ENCODE results near the gene HOMER3.
A peak's percentile ranks its signal among the peaks of the same experiment; 100 is the strongest.

HOMER3 gene

DNA sequence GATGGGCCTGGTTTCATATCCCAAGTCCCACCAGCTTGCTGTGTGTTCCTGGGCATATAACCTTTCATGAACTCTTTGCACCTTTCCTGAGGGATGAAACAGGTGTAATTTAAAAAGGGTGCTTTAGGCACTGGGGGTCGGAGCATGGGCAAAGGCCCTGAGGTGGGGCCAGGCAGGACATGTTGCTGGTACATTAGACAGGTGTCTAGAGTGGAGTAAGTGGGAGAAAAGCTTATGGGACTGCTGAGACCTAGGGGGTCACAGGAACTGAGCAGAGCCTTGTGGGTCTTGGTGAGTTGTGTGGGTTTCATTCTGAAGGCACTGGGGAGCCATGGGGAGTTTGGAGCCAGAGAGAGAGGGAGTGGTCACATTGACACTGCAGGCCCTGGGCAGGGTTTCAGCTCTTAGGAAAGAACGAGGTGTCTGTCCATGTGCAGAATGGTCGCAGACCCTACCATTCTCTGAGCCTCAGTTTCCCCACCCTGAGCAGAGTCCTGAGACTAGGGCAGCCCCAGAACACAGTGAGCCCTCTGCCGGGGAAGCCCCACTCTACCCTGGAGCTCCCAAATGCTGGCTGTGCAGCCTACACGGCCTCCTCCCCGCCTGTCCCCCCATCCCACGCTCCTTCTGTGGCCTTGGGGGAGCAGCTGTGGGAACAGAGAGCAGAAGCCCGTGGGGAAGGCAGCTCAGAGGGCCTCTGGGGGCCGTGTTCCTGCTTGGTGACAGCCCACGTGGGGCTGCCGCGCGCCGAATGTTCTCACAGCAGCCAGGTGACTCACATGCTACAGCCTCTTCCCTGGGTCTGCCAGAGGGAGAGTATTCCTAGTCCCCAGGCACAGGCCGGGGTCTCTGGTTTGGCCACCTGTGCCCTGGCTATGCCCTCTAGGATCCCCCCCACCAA lies 7.3 kb upstream of the HOMER3 start:
- CTCF ChIA-PET = interaction anchor here (0.5 to 1.4 kb wide), 3 partner anchors 7 to 51 kb away, joined by 3 to 6 read pairs (median 5); no protein-coding TSS in a partner anchor
- Histone ChIP-seq H3K36me3 (ENCODE audit: control insufficient read depth in 4 of 4, insufficient read depth in 4 of 4, low read length in 3 of 4) (no peaks in the 10 kb centered on the region), H3K27ac (ENCODE audit: insufficient read depth in 1 of 2, low read depth in 1 of 2, low read length in 2 of 2, poor library complexity in 1 of 2, severe bottlenecking in 2 of 2) (no peak overlapping the region), H3K27me3 (replicated peaks in 2 of 5; ENCODE audit: control insufficient read depth in 4 of 5, insufficient read depth in 5 of 5, low read length in 4 of 5) (no peaks in the 10 kb centered on the region), H3K4me3 (ENCODE audit: control insufficient read depth in 1 of 7, extremely low read depth in 1 of 7, insufficient read depth in 4 of 7, low read depth in 2 of 7, low read length in 6 of 7) (no peak overlapping the region), H3K4me1 (ENCODE audit: control extremely low read depth in 1 of 4, control insufficient read depth in 4 of 4, insufficient read depth in 4 of 4, low read length in 3 of 4) (no peaks in the 10 kb centered on the region), H3K9me3 (ENCODE audit: control extremely low read depth in 1 of 5, control insufficient read depth in 4 of 5, insufficient read depth in 2 of 5, low read depth in 1 of 5, low read length in 4 of 5) (no peaks in the 10 kb centered on the region)
- POLR2A ChIA-PET = interaction anchor here (0.6 kb wide), 1 partner anchor 101 kb away, joined by 3 read pairs; no protein-coding TSS in a partner anchor
- WGBS (ENCODE audit: insufficient coverage) = 90% methylated on average over 14 of the region's 15 CpGs
- no peak for DNase-seq

DNA sequence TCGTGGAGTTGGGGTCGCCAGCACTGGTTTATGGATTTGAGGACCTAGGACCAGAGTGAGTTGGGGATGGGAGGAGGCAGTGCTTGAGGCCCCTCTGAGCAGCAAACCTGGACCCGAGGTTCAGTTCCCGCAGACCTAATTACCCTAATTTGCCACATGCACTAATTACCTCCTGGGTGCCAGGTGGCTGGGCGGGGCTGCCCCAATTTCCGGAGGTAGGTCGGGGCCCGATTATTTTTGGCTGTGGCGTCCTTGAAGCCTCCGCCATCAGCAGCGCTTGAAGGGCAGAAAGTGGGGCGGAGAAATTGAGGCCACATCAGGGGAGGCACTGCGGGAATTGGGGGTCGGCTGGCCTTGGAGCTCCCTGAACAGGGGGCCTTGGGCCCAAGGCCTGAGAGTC lies 5.9 kb upstream of the HOMER3 start:
- Histone ChIP-seq H3K27ac (ENCODE audit: insufficient read depth in 1 of 2, low read depth in 1 of 2, low read length in 2 of 2, poor library complexity in 1 of 2, severe bottlenecking in 2 of 2) (no peak overlapping the region), H3K27me3 (replicated peaks in 2 of 5; ENCODE audit: control insufficient read depth in 4 of 5, insufficient read depth in 5 of 5, low read length in 4 of 5) (peaks cover 0 to 9% (median 0%) of the 10 kb centered on the region in 5 experiments), H3K36me3 (ENCODE audit: control insufficient read depth in 4 of 4, insufficient read depth in 4 of 4, low read length in 3 of 4) (no peaks in the 10 kb centered on the region), H3K4me1 (ENCODE audit: control extremely low read depth in 1 of 4, control insufficient read depth in 4 of 4, insufficient read depth in 4 of 4, low read length in 3 of 4) (no peaks in the 10 kb centered on the region), H3K9me3 (ENCODE audit: control extremely low read depth in 1 of 5, control insufficient read depth in 4 of 5, insufficient read depth in 2 of 5, low read depth in 1 of 5, low read length in 4 of 5) (no peaks in the 10 kb centered on the region), H3K4me3 (ENCODE audit: control insufficient read depth in 1 of 7, extremely low read depth in 1 of 7, insufficient read depth in 4 of 7, low read depth in 2 of 7, low read length in 6 of 7) (no peak overlapping the region)
- POLR2A ChIA-PET = interaction anchor here (0.7 kb wide), 2 partner anchors 10 to 113 kb away, joined by 3 to 6 read pairs; no protein-coding TSS in a partner anchor
- DNase-seq = no peak
- 86% methylated on average over 10 of the region's 14 CpGs for WGBS (ENCODE audit: insufficient coverage)
- CTCF ChIA-PET = interaction anchor here (1.4 kb wide), 1 partner anchor 9 kb away, joined by 6 read pairs; no protein-coding TSS in a partner anchor

DNA sequence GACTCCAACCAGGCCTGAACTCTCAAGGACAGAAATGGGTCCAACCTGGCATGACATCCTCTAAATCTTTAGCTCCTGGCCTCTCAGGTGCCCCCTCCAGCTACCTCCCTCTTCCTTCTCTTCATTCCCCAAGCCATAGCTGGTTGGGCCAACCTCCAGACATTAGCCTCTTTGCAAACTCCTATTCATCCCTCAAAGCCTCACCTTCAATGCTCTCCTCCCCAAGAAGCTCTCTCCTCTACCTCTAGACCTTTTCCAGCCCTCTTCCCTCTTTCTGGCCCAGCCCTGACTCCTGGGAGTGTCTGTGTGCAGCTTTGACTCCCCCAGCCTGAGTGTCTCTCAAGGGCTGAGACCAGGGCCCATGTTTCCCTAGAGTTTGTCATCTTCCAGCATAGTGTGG lies 5.3 kb upstream of the HOMER3 start:
- H3K4me3 ChIP-seq (ENCODE audit: control insufficient read depth in 1 of 7, extremely low read depth in 1 of 7, insufficient read depth in 4 of 7, low read depth in 2 of 7, low read length in 6 of 7) = no peak overlapping the region
- no peak for DNase-seq
- H3K27me3 ChIP-seq (replicated peaks in 2 of 5; ENCODE audit: control insufficient read depth in 4 of 5, insufficient read depth in 5 of 5, low read length in 4 of 5) = peaks cover 0 to 15% (median 4%) of the 10 kb centered on the region in 5 experiments
- no peaks in the 10 kb centered on the region for H3K36me3 ChIP-seq (ENCODE audit: control insufficient read depth in 4 of 4, insufficient read depth in 4 of 4, low read length in 3 of 4)
- H3K27ac ChIP-seq (ENCODE audit: insufficient read depth in 1 of 2, low read depth in 1 of 2, low read length in 2 of 2, poor library complexity in 1 of 2, severe bottlenecking in 2 of 2) = no peak overlapping the region
- peaks cover 0 to 5% (median 3%) of the 10 kb centered on the region in 4 experiments for H3K4me1 ChIP-seq (ENCODE audit: control extremely low read depth in 1 of 4, control insufficient read depth in 4 of 4, insufficient read depth in 4 of 4, low read length in 3 of 4)
- POLR2A ChIA-PET = no interaction called here
- H3K9me3 ChIP-seq (ENCODE audit: control extremely low read depth in 1 of 5, control insufficient read depth in 4 of 5, insufficient read depth in 2 of 5, low read depth in 1 of 5, low read length in 4 of 5) = no peaks in the 10 kb centered on the region
- CTCF ChIA-PET = no interaction called here

DNA sequence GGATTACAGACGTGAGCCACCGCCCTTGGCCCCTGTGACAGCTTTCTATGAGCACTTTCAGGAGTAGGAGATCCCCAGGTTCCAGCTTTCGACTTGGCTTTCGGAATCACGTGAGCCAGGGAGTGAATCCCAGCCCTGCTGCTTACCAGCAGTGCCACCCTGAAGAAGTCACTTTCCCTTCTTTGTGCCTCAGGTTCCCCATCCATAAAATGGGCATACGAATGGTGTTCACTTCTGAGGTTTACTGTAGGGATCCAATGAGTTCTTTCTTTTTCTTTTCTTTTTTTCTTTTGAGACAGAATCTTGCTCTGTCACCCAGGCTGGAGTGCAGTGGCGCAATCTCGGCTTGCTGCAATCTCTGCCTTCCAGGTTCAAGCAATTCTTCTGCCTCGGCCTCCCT lies 4.3 kb upstream of the HOMER3 start:
- ChIA-PET POLR2A (no interaction called here), CTCF (no interaction called here)
- Histone ChIP-seq H3K4me3 (ENCODE audit: control insufficient read depth in 1 of 7, extremely low read depth in 1 of 7, insufficient read depth in 4 of 7, low read depth in 2 of 7, low read length in 6 of 7) (no peak overlapping the region), H3K4me1 (ENCODE audit: control extremely low read depth in 1 of 4, control insufficient read depth in 4 of 4, insufficient read depth in 4 of 4, low read length in 3 of 4) (peaks cover 0 to 11% (median 10%) of the 10 kb centered on the region in 4 experiments), H3K9me3 (ENCODE audit: control extremely low read depth in 1 of 5, control insufficient read depth in 4 of 5, insufficient read depth in 2 of 5, low read depth in 1 of 5, low read length in 4 of 5) (no peaks in the 10 kb centered on the region), H3K36me3 (ENCODE audit: control insufficient read depth in 4 of 4, insufficient read depth in 4 of 4, low read length in 3 of 4) (no peaks in the 10 kb centered on the region), H3K27me3 (replicated peaks in 2 of 5; ENCODE audit: control insufficient read depth in 4 of 5, insufficient read depth in 5 of 5, low read length in 4 of 5) (peaks cover 0 to 21% (median 9%) of the 10 kb centered on the region in 5 experiments), H3K27ac (ENCODE audit: insufficient read depth in 1 of 2, low read depth in 1 of 2, low read length in 2 of 2, poor library complexity in 1 of 2, severe bottlenecking in 2 of 2) (no peak overlapping the region)
- DNase-seq = no peak
- 89% methylated on average over 9 of the region's 9 CpGs for WGBS (ENCODE audit: insufficient coverage)

DNA sequence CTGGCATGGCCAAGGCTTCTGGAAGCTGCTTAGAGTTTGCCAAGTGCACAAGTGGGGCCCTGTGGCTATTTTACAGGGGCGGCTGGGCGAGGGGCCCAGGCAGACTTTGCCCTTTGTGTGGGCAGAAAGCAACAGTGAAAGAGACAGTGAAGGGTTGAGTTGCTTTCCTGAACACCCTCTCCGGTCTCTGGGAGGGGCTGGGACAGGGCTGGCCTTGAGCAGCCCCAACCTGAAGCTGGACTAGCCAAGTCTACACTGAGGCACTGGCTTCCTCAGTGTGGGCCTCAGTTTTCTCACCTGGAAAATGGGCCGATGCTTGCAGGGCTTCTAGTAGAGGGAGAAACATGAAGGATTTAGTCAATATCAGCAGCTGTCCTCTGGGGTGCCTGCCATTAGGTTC lies 2.4 kb upstream of the HOMER3 start:
- Histone ChIP-seq H3K36me3 (ENCODE audit: control insufficient read depth in 4 of 4, insufficient read depth in 4 of 4, low read length in 3 of 4) (no peaks in the 10 kb centered on the region), H3K4me3 (ENCODE audit: control insufficient read depth in 1 of 7, extremely low read depth in 1 of 7, insufficient read depth in 4 of 7, low read depth in 2 of 7, low read length in 6 of 7) (no peak overlapping the region), H3K9me3 (ENCODE audit: control extremely low read depth in 1 of 5, control insufficient read depth in 4 of 5, insufficient read depth in 2 of 5, low read depth in 1 of 5, low read length in 4 of 5) (no peaks in the 10 kb centered on the region), H3K27me3 (replicated peaks in 2 of 5; ENCODE audit: control insufficient read depth in 4 of 5, insufficient read depth in 5 of 5, low read length in 4 of 5) (peaks cover 0 to 40% (median 14%) of the 10 kb centered on the region in 5 experiments), H3K4me1 (ENCODE audit: control extremely low read depth in 1 of 4, control insufficient read depth in 4 of 4, insufficient read depth in 4 of 4, low read length in 3 of 4) (peaks cover 0 to 15% (median 15%) of the 10 kb centered on the region in 4 experiments), H3K27ac (ENCODE audit: insufficient read depth in 1 of 2, low read depth in 1 of 2, low read length in 2 of 2, poor library complexity in 1 of 2, severe bottlenecking in 2 of 2) (no peak overlapping the region)
- ChIA-PET POLR2A (no interaction called here), CTCF (interaction anchor here (0.7 to 0.9 kb wide), 2 partner anchors 9 to 27 kb away, joined by 3 read pairs; no protein-coding TSS in a partner anchor)
- DNase-seq = no peak
- WGBS (ENCODE audit: insufficient coverage) = 93% methylated on average over 4 of the region's 4 CpGs

DNA sequence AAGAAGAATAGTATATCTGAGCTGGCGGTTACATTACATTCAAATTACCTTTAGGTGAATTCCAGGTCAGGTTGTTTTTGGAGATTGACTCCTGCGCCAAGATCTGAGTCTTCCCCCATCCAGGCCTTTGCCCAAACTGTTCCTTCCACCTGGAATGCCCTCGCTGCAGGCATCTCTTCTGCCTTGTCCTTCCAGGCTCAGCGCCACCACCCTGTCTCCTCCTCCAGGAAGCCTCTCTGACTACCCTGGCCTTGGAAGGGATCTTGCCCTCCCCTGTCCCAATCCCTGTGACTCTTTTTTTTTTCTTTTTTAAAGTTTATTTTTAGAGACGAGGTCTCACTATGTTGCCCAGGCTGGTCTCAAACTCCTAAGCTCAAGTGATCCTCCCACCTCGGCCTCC lies 1.7 kb upstream of the HOMER3 start:
- Histone ChIP-seq H3K27me3 (replicated peaks in 2 of 5; ENCODE audit: control insufficient read depth in 4 of 5, insufficient read depth in 5 of 5, low read length in 4 of 5) (peaks cover 0 to 43% (median 14%) of the 10 kb centered on the region in 5 experiments), H3K4me1 (ENCODE audit: control extremely low read depth in 1 of 4, control insufficient read depth in 4 of 4, insufficient read depth in 4 of 4, low read length in 3 of 4) (peaks cover 0 to 15% (median 15%) of the 10 kb centered on the region in 4 experiments), H3K9me3 (ENCODE audit: control extremely low read depth in 1 of 5, control insufficient read depth in 4 of 5, insufficient read depth in 2 of 5, low read depth in 1 of 5, low read length in 4 of 5) (no peaks in the 10 kb centered on the region), H3K36me3 (ENCODE audit: control insufficient read depth in 4 of 4, insufficient read depth in 4 of 4, low read length in 3 of 4) (no peaks in the 10 kb centered on the region), H3K4me3 (ENCODE audit: control insufficient read depth in 1 of 7, extremely low read depth in 1 of 7, insufficient read depth in 4 of 7, low read depth in 2 of 7, low read length in 6 of 7) (no peak overlapping the region), H3K27ac (ENCODE audit: insufficient read depth in 1 of 2, low read depth in 1 of 2, low read length in 2 of 2, poor library complexity in 1 of 2, severe bottlenecking in 2 of 2) (no peak overlapping the region)
- DNase-seq = no peak
- WGBS (ENCODE audit: insufficient coverage) = 98% methylated on average over 6 of the region's 6 CpGs
- ChIA-PET POLR2A (no interaction called here), CTCF (no interaction called here)

DNA sequence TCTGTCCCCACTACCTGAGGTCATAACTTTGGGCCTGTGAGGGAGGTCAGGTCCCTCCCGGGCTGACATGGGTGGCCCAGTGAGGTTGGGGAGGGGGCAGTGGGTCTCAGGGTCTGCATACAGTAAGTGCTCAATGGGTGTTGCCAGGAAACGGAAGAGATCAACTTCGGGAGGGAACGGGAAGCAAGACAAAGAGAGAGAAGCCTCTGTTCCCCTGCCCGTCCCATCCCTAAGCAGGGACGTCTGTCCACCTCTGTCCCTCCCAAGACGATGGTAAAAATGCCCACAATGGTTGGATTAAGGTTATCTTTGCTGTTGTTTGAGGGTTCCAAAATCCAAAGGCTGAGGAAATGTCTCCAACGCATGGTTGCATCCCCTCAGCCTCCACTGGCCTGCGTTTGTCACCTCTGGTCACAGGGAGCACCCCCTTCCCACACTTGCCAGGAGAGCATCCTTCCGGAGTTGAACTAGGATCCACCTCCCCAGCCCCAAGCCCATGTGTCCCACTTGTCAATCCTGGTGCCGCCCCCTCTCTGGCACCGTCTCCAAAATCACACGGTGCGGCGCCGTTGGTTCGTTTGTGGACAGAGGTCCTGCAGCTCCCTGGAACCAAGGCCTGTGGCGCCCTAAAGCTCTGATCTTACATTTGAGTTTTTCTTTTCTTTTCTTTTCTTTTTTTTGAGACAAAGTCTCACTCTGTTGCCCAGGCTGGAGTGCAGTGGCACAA lies 774 bp upstream of the HOMER3 start:
- 75% methylated on average over 17 of the region's 18 CpGs for WGBS (ENCODE audit: insufficient coverage)
- H3K36me3 ChIP-seq (ENCODE audit: control insufficient read depth in 4 of 4, insufficient read depth in 4 of 4, low read length in 3 of 4) = no peaks in the 10 kb centered on the region
- H3K27me3 ChIP-seq (replicated peaks in 2 of 5; ENCODE audit: control insufficient read depth in 4 of 5, insufficient read depth in 5 of 5, low read length in 4 of 5) = peaks cover 0 to 43% (median 14%) of the 10 kb centered on the region in 5 experiments
- ChIA-PET CTCF (no interaction called here), POLR2A (no interaction called here)
- H3K4me3 ChIP-seq (ENCODE audit: control insufficient read depth in 1 of 7, extremely low read depth in 1 of 7, insufficient read depth in 4 of 7, low read depth in 2 of 7, low read length in 6 of 7) = peak overlapping the region in 1 of 7 experiments; percentile 45
- H3K27ac ChIP-seq (ENCODE audit: insufficient read depth in 1 of 2, low read depth in 1 of 2, low read length in 2 of 2, poor library complexity in 1 of 2, severe bottlenecking in 2 of 2) = no peak overlapping the region
- peaks cover 0 to 15% (median 15%) of the 10 kb centered on the region in 4 experiments for H3K4me1 ChIP-seq (ENCODE audit: control extremely low read depth in 1 of 4, control insufficient read depth in 4 of 4, insufficient read depth in 4 of 4, low read length in 3 of 4)
- DNase-seq = no peak
- no peaks in the 10 kb centered on the region for H3K9me3 ChIP-seq (ENCODE audit: control extremely low read depth in 1 of 5, control insufficient read depth in 4 of 5, insufficient read depth in 2 of 5, low read depth in 1 of 5, low read length in 4 of 5)

Measured in common myeloid progenitor, CD34-positive (primary cell).